ENCODE results near the gene RGL3. TPM values are rescaled to one million over a fixed set of nuclear protein-coding genes. Genes with fewer than 3 reads are reported as not detected.

RGL3 gene
- total RNA-seq, 1 donor from 2014 or later, result 0.49 TPM

DNA sequence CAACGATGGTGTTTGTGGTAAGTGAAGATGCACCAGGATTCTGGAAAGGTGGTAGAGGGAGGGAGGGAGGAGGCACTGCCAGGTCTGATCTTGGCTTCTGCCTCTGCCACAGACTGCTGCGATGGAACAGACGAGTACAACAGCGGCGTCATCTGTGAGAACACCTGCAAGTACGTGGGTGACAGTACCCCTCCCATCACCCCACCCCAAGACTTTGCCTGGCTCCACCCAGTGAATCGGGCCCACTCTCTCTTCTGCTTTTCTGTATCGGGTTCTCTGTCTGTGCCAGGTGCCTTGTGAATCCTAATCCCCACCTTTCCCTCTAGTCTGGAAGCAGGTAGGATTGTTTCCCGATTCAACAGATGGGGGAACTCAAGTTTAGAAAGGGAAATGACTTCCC, 18.8 kb upstream of the RGL3 start:
- Mint-ChIP-seq H3K27ac (no peak overlapping the region), H3K36me3 (peaks cover 18% of the 10 kb centered on the region), H3K4me3 (peak overlapping the region; percentile 100), H3K9me3 (no peaks in the 10 kb centered on the region), H3K4me1 (peaks cover 21% of the 10 kb centered on the region), H3K27me3 (ENCODE audit: insufficient read depth, low read depth) (peaks cover 11% of the 10 kb centered on the region)
- no peak overlapping the region for H2AFZ ChIP-seq (replicated peaks)
- peaks cover 28% of the 10 kb centered on the region for H3K79me2 ChIP-seq (ENCODE audit: low read depth)
- peaks cover 5% of the 10 kb centered on the region for H3K36me3 ChIP-seq
- no peak overlapping the region for H3K4me2 ChIP-seq
- DNase-seq (ENCODE audit: low spot score), result no peak
- peaks cover 16% of the 10 kb centered on the region for H3F3A ChIP-seq (ENCODE audit: low read depth)
- H3K4me3 ChIP-seq, result no peak overlapping the region
- TF ChIP-seq EZH2 (IDR thresholded peaks at IDR 0.05) (no peak), EZH2phosphoT487 (IDR thresholded peaks at IDR 0.05) (no peak)
- TF ChIP-seq, protein P1, sequence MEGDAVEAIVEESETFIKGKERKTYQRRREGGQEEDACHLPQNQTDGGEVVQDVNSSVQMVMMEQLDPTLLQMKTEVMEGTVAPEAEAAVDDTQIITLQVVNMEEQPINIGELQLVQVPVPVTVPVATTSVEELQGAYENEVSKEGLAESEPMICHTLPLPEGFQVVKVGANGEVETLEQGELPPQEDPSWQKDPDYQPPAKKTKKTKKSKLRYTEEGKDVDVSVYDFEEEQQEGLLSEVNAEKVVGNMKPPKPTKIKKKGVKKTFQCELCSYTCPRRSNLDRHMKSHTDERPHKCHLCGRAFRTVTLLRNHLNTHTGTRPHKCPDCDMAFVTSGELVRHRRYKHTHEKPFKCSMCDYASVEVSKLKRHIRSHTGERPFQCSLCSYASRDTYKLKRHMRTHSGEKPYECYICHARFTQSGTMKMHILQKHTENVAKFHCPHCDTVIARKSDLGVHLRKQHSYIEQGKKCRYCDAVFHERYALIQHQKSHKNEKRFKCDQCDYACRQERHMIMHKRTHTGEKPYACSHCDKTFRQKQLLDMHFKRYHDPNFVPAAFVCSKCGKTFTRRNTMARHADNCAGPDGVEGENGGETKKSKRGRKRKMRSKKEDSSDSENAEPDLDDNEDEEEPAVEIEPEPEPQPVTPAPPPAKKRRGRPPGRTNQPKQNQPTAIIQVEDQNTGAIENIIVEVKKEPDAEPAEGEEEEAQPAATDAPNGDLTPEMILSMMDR (IDR thresholded peaks at IDR 0.05), result no peak
- H3K9me3 ChIP-seq (ENCODE audit: low read depth), result no peaks in the 10 kb centered on the region
- no peak overlapping the region for H3K9ac ChIP-seq
- peaks cover 13% of the 10 kb centered on the region for H4K20me1 ChIP-seq (ENCODE audit: low read depth)
- peaks cover 11% of the 10 kb centered on the region for H3K4me1 ChIP-seq
- no peak overlapping the region for H3K27ac ChIP-seq
- no peaks in the 10 kb centered on the region for H3K27me3 ChIP-seq

DNA sequence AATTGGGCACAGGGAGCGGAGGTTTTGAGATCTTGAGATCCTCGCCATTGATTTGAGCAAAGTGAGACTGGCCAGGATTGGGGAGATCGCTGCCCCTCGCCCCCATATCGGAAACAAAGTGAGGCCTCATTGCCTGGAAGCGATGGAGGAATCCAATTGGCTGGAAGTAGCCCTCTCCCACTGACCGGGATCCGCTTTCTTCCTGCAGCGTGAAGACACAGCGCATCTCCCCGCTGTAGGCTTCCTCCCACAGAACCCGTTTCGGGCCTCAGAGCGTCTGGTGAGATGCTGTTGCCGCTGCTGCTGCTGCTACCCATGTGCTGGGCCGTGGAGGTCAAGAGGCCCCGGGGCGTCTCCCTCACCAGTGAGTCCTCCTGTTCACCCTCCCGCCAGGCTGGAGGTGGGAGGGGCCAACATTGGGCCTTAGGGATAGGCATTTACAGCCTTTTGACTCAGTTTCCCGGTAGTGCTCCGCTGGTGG, 16.8 kb upstream of the RGL3 start:
- peaks cover 13% of the 10 kb centered on the region for H3K36me3 Mint-ChIP-seq
- TF ChIP-seq EZH2phosphoT487 (IDR thresholded peaks at IDR 0.05) (no peak), EZH2 (IDR thresholded peaks at IDR 0.05) (no peak)
- TF ChIP-seq, protein P1 (IDR thresholded peaks at IDR 0.05), result no peak
- peaks cover 5% of the 10 kb centered on the region for H3K36me3 ChIP-seq
- H4K20me1 ChIP-seq (ENCODE audit: low read depth), result peaks cover 1% of the 10 kb centered on the region
- peak overlapping the region; percentile 87 for H3K9ac ChIP-seq
- H3F3A ChIP-seq (ENCODE audit: low read depth), result peaks cover 16% of the 10 kb centered on the region
- no peaks in the 10 kb centered on the region for H3K27me3 ChIP-seq
- peak overlapping the region; percentile 64 for H3K4me3 ChIP-seq
- H3K4me1 Mint-ChIP-seq, result peaks cover 21% of the 10 kb centered on the region
- peak overlapping the region; percentile 97 for H3K4me2 ChIP-seq
- peak overlapping the region; percentile 100 for H3K4me3 Mint-ChIP-seq
- H3K27ac Mint-ChIP-seq, result peak overlapping the region; percentile 93
- peak overlapping the region; percentile 18 for H2AFZ ChIP-seq (replicated peaks)
- no peaks in the 10 kb centered on the region for H3K9me3 ChIP-seq (ENCODE audit: low read depth)
- no peaks in the 10 kb centered on the region for H3K9me3 Mint-ChIP-seq
- peaks cover 11% of the 10 kb centered on the region for H3K4me1 ChIP-seq
- no peak overlapping the region for H3K27ac ChIP-seq
- peaks cover 28% of the 10 kb centered on the region for H3K79me2 ChIP-seq (ENCODE audit: low read depth)
- DNase-seq (ENCODE audit: low spot score), result peak; percentile 55
- peaks cover 7% of the 10 kb centered on the region for H3K27me3 Mint-ChIP-seq (ENCODE audit: insufficient read depth, low read depth)

DNA sequence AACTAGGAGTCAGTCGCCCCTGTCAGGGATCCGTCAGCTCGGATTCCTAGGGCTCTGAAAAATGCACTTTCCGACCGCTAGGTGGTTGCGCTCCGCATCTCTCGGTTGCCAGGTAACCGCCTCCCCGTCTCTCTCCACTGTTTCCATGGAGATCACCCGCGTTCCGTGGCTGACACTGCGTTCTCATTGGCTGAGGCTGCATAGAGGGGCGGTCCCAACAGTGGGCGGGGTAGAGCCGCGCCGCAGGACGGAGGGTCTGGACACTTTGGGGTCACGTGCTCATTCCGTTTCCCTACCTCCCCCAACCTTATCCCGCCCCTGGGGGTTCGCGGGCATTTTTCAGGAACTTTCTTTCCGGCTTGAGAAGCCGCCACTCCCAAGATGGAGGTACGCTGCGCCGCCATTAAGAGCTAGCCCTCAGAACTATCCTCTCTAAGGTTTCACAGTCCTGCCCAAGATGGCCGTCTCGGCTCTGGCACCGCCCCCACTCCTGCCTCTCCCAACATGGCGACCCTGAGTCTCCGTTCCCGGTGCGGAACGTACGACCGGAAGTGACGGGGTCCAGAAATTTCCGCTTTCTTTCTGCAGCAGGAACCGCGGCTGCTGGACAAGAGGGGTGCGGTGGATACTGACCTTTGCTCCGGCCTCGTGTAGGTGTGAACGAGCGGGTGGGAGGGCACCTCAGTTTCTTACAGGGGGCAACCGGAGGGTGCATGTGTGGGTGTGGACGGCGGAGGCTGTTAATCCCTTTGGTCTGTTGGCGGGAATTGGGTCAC, 16.1 kb upstream of the RGL3 start, which contains the start of the genes ODAD3 and PRKCSH:
Gene ODAD3 (minus strand): TSS at position 65 of the 776 bp plus-strand sequence. CDS start 105 bp downstream, outside the sequence.
Gene PRKCSH (plus strand): TSS at position 579 of the 776 bp plus-strand sequence. CDS start 483 bp downstream, outside the sequence.
- H3K9ac ChIP-seq, result peak within 1 kb of the TSS; percentile 87
- H3K27ac ChIP-seq, result no peak within 1 kb of the TSS
- Mint-ChIP-seq H3K27ac (peak within 1 kb of the TSS; percentile 94), H3K27me3 (ENCODE audit: insufficient read depth, low read depth) (peaks cover 7% of the 10 kb centered on the region), H3K36me3 (peaks cover 13% of the 10 kb centered on the region), H3K4me3 (peak within 1 kb of the TSS; percentile 100), H3K9me3 (no peaks in the 10 kb centered on the region), H3K4me1 (peaks cover 21% of the 10 kb centered on the region)
- H3K36me3 ChIP-seq, result peaks cover 5% of the 10 kb centered on the region
- no peaks in the 10 kb centered on the region for H3K27me3 ChIP-seq
- H3K4me3 ChIP-seq, result peak within 1 kb of the TSS; percentile 64
- H3K79me2 ChIP-seq (ENCODE audit: low read depth), result peaks cover 28% of the 10 kb centered on the region
- peak within 1 kb of the TSS; percentile 97 for H2AFZ ChIP-seq (replicated peaks)
- no peaks in the 10 kb centered on the region for H4K20me1 ChIP-seq (ENCODE audit: low read depth)
- H3F3A ChIP-seq (ENCODE audit: low read depth), result peaks cover 16% of the 10 kb centered on the region
- H3K4me1 ChIP-seq, result peaks cover 11% of the 10 kb centered on the region
- DNase-seq (ENCODE audit: low spot score), result peak; percentile 100
- H3K4me2 ChIP-seq, result peak within 1 kb of the TSS; percentile 97
- no peak for TF ChIP-seq EZH2 (IDR thresholded peaks at IDR 0.05)
- TF ChIP-seq, protein P1 (IDR thresholded peaks at IDR 0.05), result peak; percentile 81
- H3K9me3 ChIP-seq (ENCODE audit: low read depth), result no peaks in the 10 kb centered on the region
